Daoy (cell line): ENCODE measurements around the gene GDF10. TPM values are rescaled to one million over a fixed set of nuclear protein-coding genes. Genes with fewer than 3 reads are reported as not detected.

Experiments
- DNase-seq: peaks from one replicate; pipeline ENCODE4 v3.0.0-alpha.2; 2015; ENCODE audit warnings: low read depth
- total RNA-seq: library from RNA; depleted of rRNA; stranded (reverse); fragments of >200 nt; shearing (Covaris generic); gene quantifications from 2 replicates; pipeline ENCODE4 v1.2.3, GENCODE V29; 2014; rRNA removed

Gene GDF10
- total RNA-seq, 1 experiment from 2014 or later = 0.23 TPM

DNA sequence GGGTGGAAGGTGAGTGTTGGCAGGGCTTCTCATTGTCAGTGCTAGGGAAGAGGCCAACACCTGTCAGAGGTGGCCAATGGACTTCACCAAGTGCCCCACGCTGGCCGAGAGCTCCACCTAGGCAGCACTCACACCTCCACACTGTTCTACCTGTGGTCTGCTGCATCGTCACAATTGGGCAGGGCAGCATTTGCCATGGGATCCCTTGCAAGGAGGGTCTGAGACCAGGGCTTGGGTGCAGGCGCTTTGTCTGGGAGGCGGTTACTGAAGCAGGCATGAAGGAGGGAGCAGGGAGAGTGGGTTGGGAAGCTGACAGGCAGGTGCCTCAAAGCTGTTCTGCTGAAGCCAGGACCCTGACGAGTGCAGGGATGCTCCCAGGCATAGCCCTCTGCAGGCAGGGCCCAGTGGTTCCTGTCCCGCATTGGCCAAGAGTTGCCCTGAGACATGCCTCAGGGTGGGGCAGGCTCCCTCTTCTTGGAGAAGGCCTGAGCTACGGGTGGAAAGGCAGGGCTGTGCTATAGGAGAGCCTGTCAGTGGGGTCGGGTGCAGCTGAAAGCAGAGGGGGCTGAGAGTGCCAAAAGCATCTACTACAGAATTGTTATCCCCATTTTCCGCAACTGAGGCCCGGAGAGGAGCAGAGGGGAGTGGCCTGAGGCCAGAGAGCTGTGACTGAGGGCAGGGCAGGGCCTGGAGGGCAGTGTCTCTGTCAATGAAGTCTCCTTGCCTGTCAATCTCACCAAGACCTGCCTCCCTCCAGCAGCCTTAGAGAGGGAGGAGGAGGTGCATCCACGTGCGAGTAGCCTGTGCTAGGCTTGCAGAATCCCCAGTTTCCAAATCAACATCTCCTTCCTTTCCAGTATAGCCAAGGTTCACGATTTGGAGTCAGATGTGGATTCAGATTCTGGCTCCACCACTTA, 52.2 kb downstream of the GDF10 start:
- no peak for DNase-seq

DNA sequence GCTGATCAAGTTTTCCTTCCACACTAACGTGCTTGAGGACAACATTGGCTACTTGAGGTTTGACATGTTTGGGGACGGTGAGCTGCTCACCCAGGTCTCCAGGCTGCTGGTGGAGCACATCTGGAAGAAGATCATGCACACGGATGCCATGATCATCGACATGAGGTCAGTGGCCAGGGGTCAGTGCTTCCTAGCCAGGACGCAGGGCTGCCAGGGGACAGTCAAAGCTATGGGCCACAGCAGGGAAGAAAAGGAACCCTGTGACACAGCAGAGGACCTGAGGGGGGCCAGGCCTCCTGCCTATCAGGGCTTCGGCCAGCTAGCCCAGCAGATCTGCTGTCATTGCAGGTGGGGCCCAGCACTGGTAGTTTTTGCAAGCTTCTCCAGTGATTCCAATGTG, 53.4 kb downstream of the GDF10 start:
- DNase-seq = no peak

DNA sequence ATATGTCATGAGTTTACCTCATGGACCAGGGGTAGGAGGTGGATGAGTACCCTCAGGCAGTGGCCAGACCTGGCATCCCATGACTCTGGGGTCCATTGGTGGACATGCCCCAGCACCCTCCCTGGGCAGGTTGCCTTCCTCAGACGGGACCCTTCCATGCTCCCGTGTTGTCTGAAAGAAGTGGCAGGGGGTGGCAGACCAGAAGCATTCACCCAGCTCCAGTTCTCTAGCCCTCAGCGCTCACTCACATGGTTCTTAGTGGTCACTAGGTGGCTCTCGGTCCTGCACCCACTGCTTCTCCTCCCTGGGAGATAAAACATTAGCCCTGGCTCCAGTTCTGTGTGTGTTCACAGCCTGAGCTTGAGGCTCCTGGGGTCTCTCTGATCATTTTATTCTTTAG, 54.2 kb downstream of the GDF10 start:
- DNase-seq = no peak

DNA sequence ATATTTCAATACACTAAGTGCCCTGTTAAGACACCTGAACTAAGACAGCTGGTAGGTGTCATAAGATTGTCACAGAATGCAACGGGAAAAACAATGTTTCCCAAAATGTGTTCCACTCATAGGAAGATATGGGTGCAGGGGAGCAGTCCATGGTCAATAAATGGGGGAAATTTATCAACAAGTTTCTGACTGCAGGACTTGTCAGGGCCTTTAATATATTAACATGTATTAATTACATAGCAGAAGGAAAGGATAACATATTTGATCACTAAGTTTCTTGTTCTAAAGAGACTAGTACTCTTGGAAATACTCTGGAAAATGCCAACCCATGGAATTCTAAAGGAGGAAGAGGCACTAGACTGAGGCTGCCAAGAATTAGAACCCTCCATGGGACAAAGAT, 54.9 kb downstream of the GDF10 start:
- DNase-seq = no peak

DNA sequence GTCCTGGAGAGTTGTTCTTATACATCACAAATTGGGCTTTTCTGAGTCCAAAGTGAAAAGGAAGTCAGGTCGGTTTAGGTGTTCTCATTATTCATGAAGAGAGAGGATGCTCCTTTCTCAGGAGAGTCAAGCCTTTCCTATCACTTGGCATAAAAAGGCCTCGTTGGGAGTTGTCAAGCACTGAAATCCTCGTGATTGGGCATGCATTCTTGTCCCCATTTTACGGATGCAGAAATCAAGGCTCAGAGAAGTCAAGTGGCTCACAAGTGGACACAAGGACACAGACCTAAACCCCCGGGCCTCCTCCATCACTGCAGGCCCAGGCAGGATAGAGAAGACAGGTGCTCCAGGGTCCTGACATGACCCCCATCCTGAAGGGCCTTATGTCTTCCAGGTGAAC, 56.7 kb downstream of the GDF10 start:
- no peak for DNase-seq

DNA sequence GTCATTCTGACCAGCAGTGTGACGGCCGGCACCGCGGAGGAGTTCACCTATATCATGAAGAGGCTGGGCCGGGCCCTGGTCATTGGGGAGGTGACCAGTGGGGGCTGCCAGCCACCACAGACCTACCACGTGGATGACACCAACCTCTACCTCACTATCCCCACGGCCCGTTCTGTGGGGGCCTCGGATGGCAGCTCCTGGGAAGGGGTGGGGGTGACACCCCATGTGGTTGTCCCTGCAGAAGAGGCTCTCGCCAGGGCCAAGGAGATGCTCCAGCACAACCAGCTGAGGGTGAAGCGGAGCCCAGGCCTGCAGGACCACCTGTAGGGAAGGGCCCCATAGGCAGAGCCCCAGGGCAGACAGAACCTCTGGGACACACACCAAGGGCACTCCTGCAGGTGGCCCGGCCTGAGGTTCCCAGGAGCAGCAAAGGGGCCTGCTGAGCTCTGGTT, 57.2 kb downstream of the GDF10 start:
- no peak for DNase-seq

DNA sequence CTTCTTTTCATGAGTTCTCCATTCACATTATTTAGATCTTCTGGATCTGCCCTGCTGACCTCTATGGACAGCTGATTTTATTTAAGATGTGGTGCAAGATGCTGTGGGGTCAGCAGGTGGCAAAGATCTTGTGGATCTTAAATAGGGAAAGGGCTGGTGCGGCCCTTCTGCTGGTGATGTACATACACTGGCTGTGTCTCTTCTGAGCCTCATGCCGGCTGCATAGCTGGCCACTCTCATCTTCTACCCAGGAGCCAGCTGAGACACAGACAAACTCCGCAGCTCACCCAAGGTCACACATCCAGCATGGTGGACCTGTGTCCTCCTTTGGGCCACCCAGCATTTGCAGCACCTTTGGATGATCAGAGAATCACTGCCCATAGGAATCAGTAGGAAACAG, 57.9 kb downstream of the GDF10 start:
- no peak for DNase-seq

DNA sequence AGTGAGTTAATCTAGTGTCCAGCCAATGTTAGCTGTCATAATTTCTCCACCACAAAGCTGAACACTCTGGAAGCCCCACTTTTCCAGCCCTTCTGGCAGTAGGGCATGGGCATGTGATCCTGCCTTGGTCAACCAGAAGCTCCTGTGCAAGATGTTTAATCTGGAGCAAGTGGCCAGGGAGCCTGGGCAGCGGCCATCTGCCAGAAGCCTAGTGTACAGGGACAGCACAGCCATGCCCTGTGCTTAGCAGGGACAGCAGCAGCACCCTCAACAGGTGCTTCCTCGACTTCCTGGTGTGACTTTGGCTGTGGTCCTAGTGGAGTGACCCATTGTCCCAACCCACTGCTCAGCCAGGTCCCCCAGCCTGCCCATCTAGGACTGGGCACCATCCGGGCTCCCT, 58.5 kb downstream of the GDF10 start:
- DNase-seq = no peak

DNA sequence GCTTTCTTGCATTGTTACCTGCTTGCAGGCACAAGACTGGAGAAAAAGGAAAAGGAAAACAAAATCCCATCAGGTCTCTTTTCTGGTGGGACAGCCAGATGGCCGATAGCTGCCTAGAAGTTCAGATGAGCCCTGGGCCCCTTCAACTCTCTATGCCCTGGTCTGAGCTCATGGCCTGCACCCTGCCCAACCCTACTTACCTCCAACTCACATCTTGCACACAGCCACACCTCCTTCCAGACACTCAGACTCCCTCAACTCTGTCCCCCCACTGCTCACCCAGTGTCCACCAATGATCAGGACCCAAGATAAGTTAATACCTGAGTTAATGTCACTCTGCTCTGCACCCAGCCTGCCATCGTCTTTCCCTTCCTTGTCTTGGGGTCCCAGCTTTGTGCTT, 59.1 kb downstream of the GDF10 start:
- no peak for DNase-seq

DNA sequence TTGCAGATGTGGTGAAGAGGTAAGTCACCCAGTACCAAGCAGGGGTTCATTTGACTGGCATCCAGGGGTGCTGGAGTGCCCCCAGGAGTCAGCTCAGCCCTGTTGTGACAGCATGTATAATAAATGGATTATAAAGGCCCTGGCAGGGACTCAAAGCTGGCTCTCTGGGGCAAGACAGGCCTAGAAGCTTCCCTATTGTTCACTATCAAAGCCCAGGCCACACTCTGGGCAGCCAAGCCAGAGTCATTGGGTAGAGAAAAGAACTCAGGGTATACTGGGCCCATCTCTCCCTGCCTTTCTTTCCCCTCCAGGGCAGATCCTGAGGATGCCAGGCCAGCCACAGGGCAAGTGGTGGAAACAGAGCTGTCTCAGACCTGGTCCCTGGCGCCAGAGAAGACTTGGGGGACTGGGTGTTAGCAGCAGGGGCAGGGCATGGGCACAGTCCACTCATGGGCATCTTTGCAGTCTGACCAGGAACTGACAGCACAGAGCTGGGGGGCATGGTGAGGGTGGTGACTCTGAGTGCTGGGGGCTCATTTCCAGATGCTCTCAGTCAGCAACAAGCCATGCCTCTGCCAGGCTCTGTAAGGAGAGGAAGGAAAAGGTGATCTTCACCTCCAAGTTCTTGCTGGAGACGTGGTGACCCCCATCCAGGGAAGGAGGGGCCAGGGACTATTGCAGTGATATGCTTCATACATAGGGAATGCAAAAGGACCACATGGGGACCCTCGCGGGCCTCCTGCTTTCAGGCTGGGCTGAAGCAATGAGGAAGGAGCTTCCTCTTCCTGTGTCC, 59.8 kb downstream of the GDF10 start:
- no peak for DNase-seq

DNA sequence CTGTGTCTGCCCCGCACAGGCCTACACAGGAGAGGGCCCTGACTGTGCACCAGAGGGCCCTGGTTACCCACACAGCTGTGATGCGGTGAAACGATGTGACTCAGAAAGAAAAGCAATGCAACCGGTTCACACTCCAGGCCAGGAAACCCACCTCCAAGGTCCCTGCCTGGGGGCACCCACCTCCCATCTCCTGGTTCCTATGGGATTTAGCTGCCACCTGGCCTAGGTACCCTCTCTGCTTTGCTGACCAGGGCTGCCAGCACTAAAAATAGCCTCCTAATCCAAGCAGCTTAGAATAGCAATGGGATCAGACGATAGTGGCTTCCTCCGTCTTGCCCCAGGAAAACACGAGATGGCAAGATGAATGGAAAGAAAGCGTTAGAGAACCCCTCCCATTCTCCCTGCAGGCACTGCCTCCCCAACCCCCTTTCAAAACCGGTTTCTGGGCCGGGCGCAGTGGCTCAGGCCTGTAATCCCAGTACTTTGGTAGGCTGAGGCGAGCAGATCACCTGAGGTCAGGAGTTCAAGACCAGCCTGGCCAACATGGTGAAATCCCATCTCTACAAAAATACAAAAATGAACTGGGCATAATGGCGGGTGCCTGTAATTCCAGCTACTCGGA, 60.5 kb downstream of the GDF10 start:
- peak; percentile 35 for DNase-seq

DNA sequence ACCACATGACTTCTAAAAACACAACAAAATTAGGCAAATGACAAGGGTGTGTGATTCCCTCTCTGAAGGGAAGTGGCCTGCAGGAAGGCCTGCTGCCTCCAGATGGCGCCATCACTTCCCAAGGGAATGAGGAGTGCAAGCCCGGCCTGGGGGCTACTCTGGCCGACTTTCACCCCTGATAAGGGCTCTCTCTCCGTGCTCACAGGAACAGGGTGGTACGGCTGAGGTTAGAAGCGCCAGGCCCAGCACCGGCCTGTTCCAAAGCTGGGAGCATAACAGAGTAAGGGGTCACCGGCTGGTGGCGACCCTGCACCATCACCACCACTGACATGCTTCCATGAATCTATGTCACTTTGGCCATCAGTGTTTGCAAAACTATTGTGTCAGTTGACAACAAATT, 61.3 kb downstream of the GDF10 start:
- DNase-seq = peak; percentile 47

DNA sequence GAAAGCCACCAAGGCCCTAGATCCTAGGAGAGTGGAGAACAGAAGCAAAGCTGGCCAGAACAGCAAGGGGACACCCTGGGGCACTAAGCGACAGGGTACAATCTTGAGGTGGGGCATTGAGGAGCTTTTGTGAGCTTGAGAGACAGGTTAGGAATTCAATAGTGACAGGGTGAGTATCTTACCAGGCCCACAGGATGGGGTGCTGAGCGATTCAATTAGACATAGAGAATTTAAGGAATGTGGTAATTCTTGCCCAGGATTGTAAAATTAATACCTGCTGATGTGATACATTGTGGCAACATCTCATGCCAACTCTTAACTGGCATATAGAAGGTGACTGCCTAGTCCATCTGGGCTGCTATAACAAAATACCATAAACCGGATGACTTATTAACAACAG, 62.2 kb downstream of the GDF10 start:
- DNase-seq = no peak

Other genes starting within 250 kb of the GDF10 start
- gene GDF2, start 22.3 kb downstream of the GDF10 start, total RNA-seq = not detected in 2 replicates
- not detected in 2 replicates for gene RBP3, start 48.2 kb downstream of the GDF10 start, total RNA-seq
- gene ZNF488, start 84.1 kb downstream of the GDF10 start, total RNA-seq = 0.97 and 1.1 TPM in 2 replicates
- 9.7 and 10.1 TPM in 2 replicates for gene ANXA8, start 183.9 kb downstream of the GDF10 start, total RNA-seq
- gene FAM25G, start 191.5 kb downstream of the GDF10 start, total RNA-seq = not detected in 2 replicates
- gene AGAP9, start 223.4 kb downstream of the GDF10 start, total RNA-seq = 1.3 and 2.6 TPM in 2 replicates